Retinal pigment epithelial cell (primary cell): ENCODE measurements around the gene CCZ1.
"Not testable (repeated sequence)": the region's sequence is repeated elsewhere in the genome, so short reads cannot be mapped to it uniquely, and the experiment has no call there.

Experiments used
- DNase-seq: peaks from one replicate; pipeline ENCODE4 v3.0.0-alpha.2; 2010; ENCODE audit warnings: low read depth
- H3K4me3 ChIP-seq: 2 replicates; pipeline ENCODE4 v1.5.1; 2011; ENCODE audit warnings: mild to moderate bottlenecking, low read length, control low read depth, moderate library complexity
- TF ChIP-seq, protein P1 (sequence below): conservative IDR thresholded peaks from 2 replicates; pipeline ENCODE4 v1.5.1; 2011; ENCODE audit warnings: low read depth, low read length, control low read depth, inconsistent platforms

The CCZ1 gene

DNA sequence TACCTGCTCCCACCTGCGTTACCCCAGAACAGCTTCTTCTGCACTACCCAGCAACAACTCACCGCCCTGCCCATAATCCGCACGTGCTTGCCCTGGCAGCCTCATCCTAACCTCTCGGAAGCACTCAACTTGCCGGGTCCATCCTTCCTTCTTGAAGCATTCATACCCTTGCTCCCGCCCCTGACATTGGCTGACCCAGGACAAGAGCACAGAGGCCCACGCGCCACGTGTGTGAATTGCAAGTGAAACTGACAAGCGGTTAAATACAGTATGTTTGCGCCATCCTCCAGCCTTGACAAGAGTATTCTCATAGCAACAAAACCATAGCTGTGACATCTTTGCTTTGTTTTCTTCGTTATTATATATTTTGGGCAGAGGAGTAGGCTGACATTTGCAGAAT lies 28.8 kb upstream of the CCZ1 start:
- TF ChIP-seq, protein P1, sequence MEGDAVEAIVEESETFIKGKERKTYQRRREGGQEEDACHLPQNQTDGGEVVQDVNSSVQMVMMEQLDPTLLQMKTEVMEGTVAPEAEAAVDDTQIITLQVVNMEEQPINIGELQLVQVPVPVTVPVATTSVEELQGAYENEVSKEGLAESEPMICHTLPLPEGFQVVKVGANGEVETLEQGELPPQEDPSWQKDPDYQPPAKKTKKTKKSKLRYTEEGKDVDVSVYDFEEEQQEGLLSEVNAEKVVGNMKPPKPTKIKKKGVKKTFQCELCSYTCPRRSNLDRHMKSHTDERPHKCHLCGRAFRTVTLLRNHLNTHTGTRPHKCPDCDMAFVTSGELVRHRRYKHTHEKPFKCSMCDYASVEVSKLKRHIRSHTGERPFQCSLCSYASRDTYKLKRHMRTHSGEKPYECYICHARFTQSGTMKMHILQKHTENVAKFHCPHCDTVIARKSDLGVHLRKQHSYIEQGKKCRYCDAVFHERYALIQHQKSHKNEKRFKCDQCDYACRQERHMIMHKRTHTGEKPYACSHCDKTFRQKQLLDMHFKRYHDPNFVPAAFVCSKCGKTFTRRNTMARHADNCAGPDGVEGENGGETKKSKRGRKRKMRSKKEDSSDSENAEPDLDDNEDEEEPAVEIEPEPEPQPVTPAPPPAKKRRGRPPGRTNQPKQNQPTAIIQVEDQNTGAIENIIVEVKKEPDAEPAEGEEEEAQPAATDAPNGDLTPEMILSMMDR: no peak
- H3K4me3 ChIP-seq: no peak overlapping the region
- no peak for DNase-seq

DNA sequence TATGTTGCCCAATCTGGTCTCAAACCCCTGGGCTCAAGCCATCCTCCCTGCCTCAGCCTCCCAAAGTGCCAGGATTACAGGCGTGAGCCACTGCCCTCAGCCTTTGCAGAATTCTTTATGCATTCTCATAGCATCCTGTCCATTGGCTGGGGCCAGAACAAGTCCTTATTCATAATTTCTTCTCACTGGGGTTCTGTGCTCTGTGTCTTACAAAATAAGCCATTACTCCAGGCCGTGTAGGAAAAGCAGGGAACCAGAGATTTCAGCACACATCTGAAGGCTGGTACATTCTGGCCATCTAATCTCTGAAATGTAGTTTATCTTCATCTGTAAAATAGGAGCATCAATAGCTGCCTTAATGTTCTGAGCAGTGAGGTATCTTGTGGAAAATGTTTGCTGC lies 28.2 kb upstream of the CCZ1 start:
- no peak overlapping the region for H3K4me3 ChIP-seq
- TF ChIP-seq, protein P1: no peak
- DNase-seq: no peak

DNA sequence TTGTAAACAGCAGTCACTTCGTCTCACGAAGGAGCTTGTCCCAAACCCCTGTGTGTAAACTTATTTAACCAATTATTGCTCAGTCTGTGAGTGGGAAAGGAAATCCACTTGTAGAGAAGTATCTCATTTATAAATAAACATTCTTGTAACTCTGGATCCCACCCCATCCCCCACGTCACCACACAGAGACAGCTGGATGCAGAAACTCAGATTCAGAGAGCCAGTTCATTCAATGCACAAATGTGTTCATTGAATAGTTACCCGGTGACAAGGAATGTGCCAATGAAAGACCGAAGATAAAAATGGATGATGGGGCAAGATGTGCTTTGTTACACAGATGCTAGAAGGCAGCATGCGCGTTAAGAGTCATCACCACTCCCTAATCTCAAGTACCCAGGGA lies 26.2 kb upstream of the CCZ1 start:
- TF ChIP-seq, protein P1: no peak
- DNase-seq: no peak

DNA sequence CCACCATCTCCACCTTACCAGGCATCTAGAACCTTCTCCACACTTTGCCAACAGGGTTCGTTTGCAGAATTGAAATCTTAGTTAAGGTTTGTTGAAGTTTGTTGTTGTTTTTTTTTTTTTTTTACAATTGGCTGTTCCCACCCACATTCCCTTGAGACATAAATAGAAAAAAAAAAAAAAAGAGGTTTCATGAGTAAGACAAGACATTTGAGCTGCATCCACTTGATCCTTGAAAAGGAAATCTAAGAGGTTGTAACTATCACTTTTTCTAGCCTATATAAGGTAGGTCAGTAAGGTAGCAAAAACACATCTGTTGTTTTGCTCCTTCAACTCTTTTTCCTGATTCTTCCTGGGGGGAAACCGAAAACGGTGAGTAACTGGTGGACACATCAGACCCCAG lies 18.9 kb upstream of the CCZ1 start:
- not testable (repeated sequence) for H3K4me3 ChIP-seq, DNase-seq

More for the DNA sequence above, 26.2 kb upstream of the CCZ1 start:
- H3K4me3 ChIP-seq: no peak overlapping the region

DNA sequence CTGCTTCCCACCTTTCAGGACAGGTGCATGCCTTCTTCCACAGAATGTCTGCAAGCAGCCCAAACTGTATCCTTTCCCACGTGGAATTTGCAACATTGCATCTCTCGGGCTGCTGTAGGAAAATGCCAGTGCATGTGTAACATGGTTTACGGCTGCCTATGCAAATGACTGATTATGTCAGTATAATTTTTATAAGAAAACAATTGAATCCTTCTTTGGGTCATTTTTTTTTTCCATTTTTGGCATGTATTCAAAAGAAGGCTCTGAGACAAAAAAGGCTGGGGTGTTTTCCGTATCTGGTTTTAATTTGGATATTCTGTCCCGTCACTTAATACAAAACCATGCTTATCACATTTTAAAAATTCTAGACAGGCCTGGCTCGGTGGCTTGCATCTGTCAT lies 18.4 kb upstream of the CCZ1 start:
- DNase-seq, H3K4me3 ChIP-seq: not testable (repeated sequence)

DNA sequence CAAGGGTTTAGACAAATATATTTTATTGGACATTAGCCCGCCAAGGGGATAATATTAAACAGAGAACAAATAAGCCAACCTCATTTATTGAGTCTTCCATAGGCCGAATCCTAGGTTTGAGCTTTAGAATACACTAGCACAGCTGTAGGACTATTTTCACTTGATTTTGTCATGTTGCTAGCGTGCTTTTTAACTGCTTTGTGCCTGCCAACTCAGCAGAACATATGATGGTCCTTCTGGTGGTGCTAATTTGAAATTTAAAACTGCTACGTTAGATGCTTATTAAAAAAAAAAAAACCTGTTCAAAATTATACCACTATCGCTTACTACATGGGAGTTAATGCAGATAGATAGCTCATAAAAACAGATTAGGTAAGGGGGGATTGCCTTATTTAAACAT lies 14.1 kb upstream of the CCZ1 start:
- not testable (repeated sequence) for DNase-seq, H3K4me3 ChIP-seq

DNA sequence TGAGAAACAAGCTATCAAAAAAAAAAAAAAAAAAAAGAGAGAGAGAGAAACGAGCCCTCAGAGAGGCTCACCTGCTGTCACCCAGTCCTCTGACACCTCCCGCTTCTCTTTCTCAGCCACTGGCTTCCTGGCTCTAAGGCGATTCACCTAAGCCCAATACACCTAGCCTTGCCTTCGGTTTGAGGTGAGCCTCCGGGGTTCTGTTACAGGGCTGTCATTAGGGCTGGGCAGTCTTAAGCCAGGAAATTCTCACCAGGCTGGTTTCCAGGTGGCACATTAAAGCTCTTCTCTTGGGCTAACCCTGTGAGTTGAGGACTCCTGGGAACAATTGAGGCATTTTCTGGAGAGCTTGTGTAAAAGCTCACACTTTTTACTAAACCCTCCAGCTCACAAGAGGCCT lies 10.5 kb upstream of the CCZ1 start:
- not testable (repeated sequence) for H3K4me3 ChIP-seq, DNase-seq

DNA sequence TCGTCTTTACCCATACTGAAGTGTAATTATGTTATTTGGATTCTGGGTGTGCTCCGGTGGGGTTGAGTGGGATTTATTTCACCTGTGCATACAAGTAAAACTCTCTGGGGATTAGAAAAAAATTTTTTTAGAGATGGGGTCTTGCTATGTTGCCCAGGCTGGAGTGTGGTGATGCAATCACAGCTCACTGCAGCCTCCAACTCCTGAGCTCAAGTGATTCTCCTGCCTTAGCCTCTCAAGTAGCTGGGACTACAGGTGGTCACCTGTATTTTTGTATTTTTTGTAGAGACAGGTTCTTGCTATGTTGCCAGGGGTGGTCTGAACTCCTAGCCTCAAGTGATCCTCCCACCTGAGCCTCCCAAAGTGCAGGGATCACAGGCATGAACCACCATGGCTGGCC lies 8.3 kb upstream of the CCZ1 start:
- not testable (repeated sequence) for DNase-seq, H3K4me3 ChIP-seq

DNA sequence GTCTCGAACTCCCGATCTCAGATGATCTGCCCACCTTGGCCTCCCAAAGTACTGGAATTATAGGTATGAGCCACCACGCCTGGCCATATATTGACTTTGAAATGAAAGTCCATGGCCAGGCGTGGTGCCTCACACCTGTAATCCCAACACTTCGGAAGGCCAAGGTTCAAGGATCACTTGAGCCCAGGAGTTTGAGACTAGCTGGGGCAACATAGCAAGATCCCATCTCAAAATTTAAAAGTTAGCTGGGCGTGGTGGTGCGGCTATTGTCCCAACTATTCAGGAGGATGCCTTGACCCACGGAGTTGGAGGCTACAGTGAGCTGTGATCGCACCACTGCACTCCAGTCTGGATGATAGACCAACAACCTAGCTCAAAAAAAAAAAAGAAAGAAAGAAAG lies 6.0 kb upstream of the CCZ1 start:
- TF ChIP-seq, protein P1: no peak
- DNase-seq: no peak
- no peak overlapping the region for H3K4me3 ChIP-seq

DNA sequence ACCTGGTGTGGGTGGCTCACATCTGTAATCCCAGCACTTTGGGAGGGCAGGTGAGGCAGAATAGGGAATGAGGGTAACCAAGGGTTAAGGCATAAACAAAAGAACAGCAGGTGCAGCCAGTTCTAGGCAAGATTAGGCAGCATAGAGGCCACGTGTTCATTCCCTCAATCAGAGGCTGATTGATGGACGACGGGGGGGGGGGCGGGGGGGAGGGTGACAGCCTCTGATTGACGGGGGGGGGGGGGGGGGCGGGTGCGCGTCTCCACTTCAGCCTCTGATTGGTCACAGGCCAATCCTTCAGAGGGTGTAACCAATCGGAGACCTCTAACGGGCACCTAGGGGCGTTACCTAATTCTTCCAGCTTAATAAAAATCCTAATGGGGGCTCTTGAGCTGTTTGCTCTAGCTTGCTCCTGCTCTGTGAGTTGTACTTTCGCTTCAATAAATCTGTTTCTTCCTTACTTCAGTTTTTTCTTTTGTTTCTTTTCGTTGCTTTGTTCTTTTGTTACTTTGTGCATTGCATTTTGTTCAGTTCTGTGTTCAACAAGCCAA lies 1.1 kb upstream of the CCZ1 start:
- DNase-seq, H3K4me3 ChIP-seq: not testable (repeated sequence)

DNA sequence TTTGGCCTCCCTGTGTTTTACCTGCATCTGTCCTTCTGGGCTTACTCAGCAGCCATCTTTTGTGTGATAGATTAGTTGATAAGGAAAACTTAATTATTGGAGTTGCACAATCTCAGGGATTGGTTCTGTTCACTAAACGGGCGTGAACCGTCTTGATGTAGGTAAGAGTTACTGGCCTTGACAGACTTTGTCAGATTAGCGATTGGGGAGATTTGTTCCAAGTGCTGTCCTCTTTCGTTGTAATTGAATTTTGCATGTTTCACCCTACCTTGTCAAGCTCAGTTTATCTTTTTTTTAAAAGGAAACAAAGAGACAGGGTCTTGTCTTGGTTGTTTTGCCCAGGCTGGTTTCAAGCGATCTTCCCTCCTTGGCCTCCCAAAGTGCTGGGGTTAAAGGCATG lies 4.5 kb downstream of the CCZ1 start:
- DNase-seq, H3K4me3 ChIP-seq: not testable (repeated sequence)

DNA sequence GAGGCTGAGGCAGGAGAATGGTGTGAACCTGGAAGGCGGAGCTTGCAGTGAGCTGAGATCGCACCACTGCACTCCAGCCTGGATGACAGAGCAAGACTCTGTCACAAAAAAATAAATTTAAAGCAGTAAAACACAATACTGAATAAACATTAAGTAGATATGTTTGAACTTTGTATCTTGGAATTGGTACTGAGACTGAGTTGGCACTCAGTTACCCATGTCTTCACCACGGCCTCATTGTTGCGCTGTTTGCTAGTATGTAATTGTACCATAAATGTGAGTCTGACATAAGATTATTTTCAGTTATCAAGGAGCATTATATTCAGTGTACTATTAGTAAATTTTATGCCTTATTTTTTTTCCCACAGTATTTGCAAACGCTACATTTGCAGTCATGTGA lies 6.2 kb downstream of the CCZ1 start:
- not testable (repeated sequence) for DNase-seq, H3K4me3 ChIP-seq

DNA sequence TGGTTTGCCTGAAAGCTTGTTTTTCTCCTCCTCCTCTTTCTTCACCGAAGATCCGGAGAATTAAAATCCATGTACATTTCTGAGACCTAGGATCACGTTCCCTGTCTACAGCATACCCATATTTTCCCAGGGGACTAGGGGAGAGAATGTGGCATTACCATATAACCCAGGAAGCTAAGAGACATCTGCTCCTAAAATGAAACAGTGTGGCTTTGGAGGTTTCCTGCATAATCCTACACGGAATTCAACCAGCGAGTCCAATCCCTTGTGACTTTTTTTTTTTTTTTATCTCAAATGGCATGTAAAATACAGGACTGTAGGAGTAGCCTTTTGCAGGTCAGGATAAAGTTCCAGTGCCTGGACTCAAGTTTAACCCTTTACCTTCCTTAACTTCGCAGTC lies 10.3 kb downstream of the CCZ1 start:
- DNase-seq: peak; percentile 12
- H3K4me3 ChIP-seq: not testable (repeated sequence)

DNA sequence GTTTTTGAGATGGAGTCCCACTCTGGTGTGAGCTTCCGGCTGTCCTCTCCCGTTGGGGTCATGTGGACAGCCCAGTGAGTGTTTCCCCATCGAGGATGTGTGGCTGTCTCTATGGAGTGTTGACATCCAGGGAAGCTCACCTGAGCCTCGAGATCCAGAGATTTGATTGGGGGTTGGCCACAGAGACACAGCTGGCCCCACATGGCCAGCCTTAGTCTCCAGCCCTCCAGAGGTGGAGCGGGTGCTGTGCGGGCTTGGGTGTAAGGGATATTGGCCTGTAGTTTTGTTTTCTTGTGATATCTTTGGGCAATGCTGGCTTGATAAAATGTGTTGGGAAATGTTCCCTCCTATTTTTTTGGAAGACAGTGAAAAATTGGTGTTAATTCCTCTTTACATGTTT lies 18.0 kb downstream of the CCZ1 start:
- DNase-seq: not testable (repeated sequence)

DNA sequence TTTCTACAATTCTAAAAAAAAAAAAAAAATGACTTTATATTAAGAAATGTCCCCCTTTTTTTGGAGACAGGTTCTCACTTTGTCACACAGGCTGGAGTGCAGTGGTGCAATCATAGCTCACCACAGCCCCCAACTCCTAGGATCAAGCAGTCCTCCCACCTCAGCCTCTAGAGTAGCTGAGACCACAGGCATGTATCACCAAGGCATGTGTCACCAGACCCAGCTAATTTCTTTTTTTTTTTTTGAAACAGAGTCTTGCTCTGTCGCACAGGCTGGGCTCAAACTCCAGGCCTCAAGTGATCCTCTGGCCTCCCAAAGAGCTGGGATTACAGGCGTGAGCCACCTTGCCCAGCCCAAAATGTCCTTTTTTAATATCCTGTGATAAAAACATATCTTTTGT lies 25.6 kb downstream of the CCZ1 start:
- not testable (repeated sequence) for H3K4me3 ChIP-seq, DNase-seq

More for the DNA sequence above, 18.0 kb downstream of the CCZ1 start:
- not testable (repeated sequence) for H3K4me3 ChIP-seq

DNA sequence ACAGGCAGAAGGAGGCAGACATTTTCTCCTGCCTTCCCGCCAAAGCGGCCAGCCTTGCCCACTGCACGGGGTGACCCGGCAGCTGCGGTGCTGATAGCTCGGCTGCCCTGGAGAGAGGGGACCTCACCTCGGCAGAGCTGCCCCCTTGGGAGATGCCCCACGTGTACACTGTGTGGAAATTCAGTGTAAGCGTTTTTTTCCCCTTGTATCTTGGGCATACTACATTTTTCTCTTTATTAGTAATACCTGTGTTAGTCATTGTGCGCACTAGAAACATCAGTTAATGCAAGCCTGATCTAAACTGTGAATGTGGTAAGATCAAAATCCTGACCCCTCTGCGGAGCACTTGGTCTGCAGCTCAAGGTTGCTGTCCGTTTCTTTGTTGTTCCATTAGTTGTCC lies 26.1 kb downstream of the CCZ1 start:
- not testable (repeated sequence) for DNase-seq

More for the DNA sequence above, 26.1 kb downstream of the CCZ1 start:
- not testable (repeated sequence) for H3K4me3 ChIP-seq
